GM18508 (cell line): ENCODE measurements around the gene POR.

Experiments used
- ATAC-seq: cut with Tn5 transposase; IDR thresholded peaks from one replicate; pipeline ENCODE4 v1.9.1; 2021; ENCODE audit warnings: moderate number of reproducible peaks; ENCODE audit not compliant: insufficient read depth, unreplicated experiment

Gene POR

GRCh38 chr7:75914169-75914654, 743 bp upstream of the POR start:
- ATAC-seq = no peak

- ATAC-seq = no peak
These were observed 631 bp downstream of the POR start for GRCh38 chr7:75915416-75916156.

GRCh38 chr7:75916259-75916658, 1.3 kb downstream of the POR start:
- no peak for ATAC-seq

- ATAC-seq = no peak
These were observed 2.0 kb downstream of the POR start for GRCh38 chr7:75916685-75917634.

GRCh38 chr7:75920431-75921161, 5.6 kb downstream of the POR start:
- no peak for ATAC-seq

GRCh38 chr7:75921479-75921878, 6.5 kb downstream of the POR start:
- ATAC-seq = no peak

- no peak for ATAC-seq
These were observed 8.1 kb downstream of the POR start for GRCh38 chr7:75922966-75923603.

GRCh38 chr7:75924256-75924655, 9.3 kb downstream of the POR start:
- ATAC-seq = no peak

- ATAC-seq = no peak
These were observed 9.9 kb downstream of the POR start for GRCh38 chr7:75924889-75925288.

- no peak for ATAC-seq
These were observed 10.9 kb downstream of the POR start for GRCh38 chr7:75925717-75926435.

GRCh38 chr7:75928568-75928914, 13.6 kb downstream of the POR start:
- peak; percentile 53 for ATAC-seq

GRCh38 chr7:75931680-75932079, 16.7 kb downstream of the POR start:
- ATAC-seq = no peak

- ATAC-seq = no peak
These were observed 23.2 kb downstream of the POR start for GRCh38 chr7:75937958-75938786.

GRCh38 chr7:75938921-75939320, 24.0 kb downstream of the POR start:
- ATAC-seq = no peak

GRCh38 chr7:75943864-75944263, 28.9 kb downstream of the POR start:
- ATAC-seq = no peak

- no peak for ATAC-seq
These were observed 29.6 kb downstream of the POR start for GRCh38 chr7:75944507-75944906.

- ATAC-seq = no peak
These were observed 30.6 kb downstream of the POR start for GRCh38 chr7:75945297-75946168.
